ENCODE measurements around the gene DSCAML1.

The DSCAML1 gene

GRCh38 chr11:117702946-117703598, 93.9 kb downstream of the DSCAML1 start:
- no peak overlapping the region for H3K4me3 ChIP-seq (ENCODE audit: control insufficient read depth, low read depth, low read length)
- DNase-seq (ENCODE audit: low read depth): no peak
- TF ChIP-seq, protein P1, sequence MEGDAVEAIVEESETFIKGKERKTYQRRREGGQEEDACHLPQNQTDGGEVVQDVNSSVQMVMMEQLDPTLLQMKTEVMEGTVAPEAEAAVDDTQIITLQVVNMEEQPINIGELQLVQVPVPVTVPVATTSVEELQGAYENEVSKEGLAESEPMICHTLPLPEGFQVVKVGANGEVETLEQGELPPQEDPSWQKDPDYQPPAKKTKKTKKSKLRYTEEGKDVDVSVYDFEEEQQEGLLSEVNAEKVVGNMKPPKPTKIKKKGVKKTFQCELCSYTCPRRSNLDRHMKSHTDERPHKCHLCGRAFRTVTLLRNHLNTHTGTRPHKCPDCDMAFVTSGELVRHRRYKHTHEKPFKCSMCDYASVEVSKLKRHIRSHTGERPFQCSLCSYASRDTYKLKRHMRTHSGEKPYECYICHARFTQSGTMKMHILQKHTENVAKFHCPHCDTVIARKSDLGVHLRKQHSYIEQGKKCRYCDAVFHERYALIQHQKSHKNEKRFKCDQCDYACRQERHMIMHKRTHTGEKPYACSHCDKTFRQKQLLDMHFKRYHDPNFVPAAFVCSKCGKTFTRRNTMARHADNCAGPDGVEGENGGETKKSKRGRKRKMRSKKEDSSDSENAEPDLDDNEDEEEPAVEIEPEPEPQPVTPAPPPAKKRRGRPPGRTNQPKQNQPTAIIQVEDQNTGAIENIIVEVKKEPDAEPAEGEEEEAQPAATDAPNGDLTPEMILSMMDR (IDR thresholded peaks at IDR 0.05; ENCODE audit: control insufficient read depth, insufficient read depth, low read depth, low read length, missing control alignments): no peak

DNA sequence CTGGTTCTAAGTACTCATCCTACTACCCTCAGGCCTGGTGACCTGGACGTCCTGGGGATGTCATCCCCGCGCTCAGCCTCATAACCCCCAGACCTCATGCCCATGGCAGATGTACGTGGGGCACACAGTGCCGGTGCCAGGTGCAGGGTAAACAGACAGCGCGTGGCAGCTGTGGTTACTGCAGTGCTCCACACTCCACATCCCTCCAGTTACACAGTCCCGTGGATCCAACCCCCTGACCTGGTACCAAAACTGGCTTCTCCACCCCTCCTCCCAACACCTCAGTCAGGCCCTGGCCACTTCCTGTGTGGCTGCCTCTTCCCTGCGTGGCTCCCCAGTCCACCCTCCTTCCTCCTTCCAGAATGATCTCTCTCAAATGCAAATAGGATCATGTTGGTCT, 95.2 kb downstream of the DSCAML1 start:
- DNase-seq (ENCODE audit: low read depth): no peak
- TF ChIP-seq, protein P1 (IDR thresholded peaks at IDR 0.05; ENCODE audit: control insufficient read depth, insufficient read depth, low read depth, low read length, missing control alignments): no peak
- no peak overlapping the region for H3K4me3 ChIP-seq (ENCODE audit: control insufficient read depth, low read depth, low read length)

DNA sequence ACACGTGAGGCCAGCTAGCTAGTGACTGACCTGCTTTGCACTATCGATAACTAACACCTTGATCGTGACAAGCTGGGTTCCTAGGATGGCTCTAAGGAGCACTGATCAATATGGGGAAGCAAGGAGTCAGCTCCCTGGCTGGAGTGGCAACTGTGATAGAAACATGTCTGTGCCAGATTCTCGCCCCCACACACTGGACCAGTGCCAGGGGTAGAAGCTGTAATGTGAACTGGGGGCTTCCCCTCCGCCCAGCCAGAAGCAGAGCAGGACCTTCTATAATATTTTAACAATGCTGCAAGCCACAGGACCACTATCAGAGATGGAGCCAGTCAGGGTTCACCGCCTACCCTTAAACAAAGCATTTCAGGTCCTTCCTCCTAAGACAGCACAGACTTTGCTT, 96.5 kb downstream of the DSCAML1 start:
- H3K4me3 ChIP-seq (ENCODE audit: control insufficient read depth, low read depth, low read length): no peak overlapping the region
- no peak for DNase-seq (ENCODE audit: low read depth)
- TF ChIP-seq, protein P1 (IDR thresholded peaks at IDR 0.05; ENCODE audit: control insufficient read depth, insufficient read depth, low read depth, low read length, missing control alignments): no peak

DNA sequence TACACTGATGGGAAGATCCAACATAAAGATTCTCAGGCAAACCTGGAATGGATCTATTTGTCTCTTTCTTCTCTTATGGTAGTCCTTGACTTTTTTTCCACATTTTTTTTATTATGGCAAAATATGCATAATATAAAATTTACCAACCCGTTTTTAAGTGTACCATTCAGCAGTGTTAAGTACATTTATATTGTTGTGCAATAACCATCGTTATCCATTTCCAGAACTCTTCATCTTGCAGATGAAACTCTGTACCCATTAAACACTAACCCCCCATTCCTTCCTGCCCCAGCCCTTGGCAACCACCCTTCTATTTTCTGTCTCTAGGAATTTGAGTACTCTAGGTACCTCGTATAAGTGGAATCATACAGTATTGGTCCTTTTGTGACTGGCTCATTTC, 99.7 kb downstream of the DSCAML1 start:
- no peak overlapping the region for H3K4me3 ChIP-seq (ENCODE audit: control insufficient read depth, low read depth, low read length)
- no peak for DNase-seq (ENCODE audit: low read depth)
- TF ChIP-seq, protein P1 (IDR thresholded peaks at IDR 0.05; ENCODE audit: control insufficient read depth, insufficient read depth, low read depth, low read length, missing control alignments): no peak

DNA sequence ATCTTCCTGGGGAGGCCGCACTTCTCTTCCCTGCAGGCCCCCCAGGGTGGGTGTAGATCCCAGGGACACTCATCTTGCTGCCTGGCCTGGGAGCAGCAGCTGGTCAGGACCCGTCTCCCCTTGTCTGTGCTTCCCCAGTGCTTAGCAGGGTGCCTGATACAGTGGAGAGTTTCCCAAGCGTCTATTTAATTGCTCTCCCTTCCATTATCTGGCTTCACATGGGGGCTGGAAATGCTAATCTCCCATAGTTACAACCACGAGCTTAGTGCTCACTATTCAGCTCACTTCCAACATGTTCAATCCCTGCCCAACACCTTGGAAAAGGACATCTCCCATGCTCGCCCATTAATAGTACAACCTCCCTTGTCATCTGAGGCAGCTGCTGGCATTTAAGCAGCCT, 100.5 kb downstream of the DSCAML1 start:
- TF ChIP-seq, protein P1 (IDR thresholded peaks at IDR 0.05; ENCODE audit: control insufficient read depth, insufficient read depth, low read depth, low read length, missing control alignments): no peak
- H3K4me3 ChIP-seq (ENCODE audit: control insufficient read depth, low read depth, low read length): no peak overlapping the region
- DNase-seq (ENCODE audit: low read depth): no peak

- no peak for DNase-seq (ENCODE audit: low read depth)
- TF ChIP-seq, protein P1 (IDR thresholded peaks at IDR 0.05; ENCODE audit: control insufficient read depth, insufficient read depth, low read depth, low read length, missing control alignments): no peak
- H3K4me3 ChIP-seq (ENCODE audit: control insufficient read depth, low read depth, low read length): no peak overlapping the region
Measured at GRCh38 chr11:117693344-117693743, 103.7 kb downstream of the DSCAML1 start.

All from AG09309 (cell line).